Activated naive CD8-positive, alpha-beta T cell treated with anti-CD3 and anti-CD28 coated beads, Interleukin-2, amount 10 ng/mL, durations not matched to agents 7 days and 5 days (primary cell): ENCODE results near the gene VCX3A. TPM values are rescaled to one million over a fixed set of nuclear protein-coding genes. Genes with fewer than 3 reads are reported as not detected.
"Not testable (repeated sequence)": the region's sequence is repeated elsewhere in the genome, so short reads cannot be mapped to it uniquely, and the experiment has no call there.

ENCODE experiments used
- ATAC-seq: fragments of 150-1000 bp; cut with Tn5 transposase; one replicate; pipeline ENCODE4 v1.10.0; 2021; ENCODE audit warnings: low read depth, moderate library complexity
- POLR2A ChIA-PET: fragments of 350-600 bp; sonication (Branson Sonifier 250); formaldehyde crosslinking; loops from one replicate; lab custom pipeline; 2021; ENCODE audit warnings: antibody characterized with exemption; lab: Charles Lee
- DNase-seq: peaks from one replicate; pipeline ENCODE4 v3.0.0; 2021
- H3K27ac Mint-ChIP-seq: one replicate; pipeline ENCODE4 v1.8.0; 2022; ENCODE audit warnings: mild to moderate bottlenecking, mixed read lengths
- H3K27me3 Mint-ChIP-seq: one replicate; pipeline ENCODE4 v1.8.0; 2022; ENCODE audit warnings: mild to moderate bottlenecking, moderate library complexity, mixed read lengths
- H3K36me3 Mint-ChIP-seq: one replicate; pipeline ENCODE4 v1.8.0; 2021; ENCODE audit warnings: mild to moderate bottlenecking, mixed read lengths
- H3K4me1 Mint-ChIP-seq: one replicate; pipeline ENCODE4 v1.8.0; 2021; ENCODE audit warnings: mixed read lengths
- H3K4me3 Mint-ChIP-seq: one replicate; pipeline ENCODE4 v1.8.0; 2022; ENCODE audit warnings: mild to moderate bottlenecking, moderate library complexity, mixed read lengths
- H3K9me3 Mint-ChIP-seq: one replicate; pipeline ENCODE4 v1.8.0; 2021; ENCODE audit warnings: mixed read lengths
- total RNA-seq, 2 experiments: library from RNA; stranded (reverse); gene quantifications; one replicate each; pipeline ENCODE4 v1.2.3, GENCODE V29; 2021

Gene VCX3A
- not detected for total RNA-seq

GRCh38 chrX:6535018-6535417 is at the start of gene VCX3A:
Gene VCX3A, minus strand, starts transcription at chrX:6535118. Its CDS starts 621 bp downstream, at chrX:6534497.
- H3K27ac Mint-ChIP-seq, H3K4me3 Mint-ChIP-seq, DNase-seq, H3K4me1 Mint-ChIP-seq, H3K36me3 Mint-ChIP-seq, H3K9me3 Mint-ChIP-seq, ATAC-seq, POLR2A ChIA-PET, H3K27me3 Mint-ChIP-seq: not testable (repeated sequence)

- DNase-seq (no peak), ATAC-seq (no peak)
- H3K27ac Mint-ChIP-seq = no peak overlapping the region
- POLR2A ChIA-PET = no interaction called here
- H3K9me3 Mint-ChIP-seq = no peaks in the 10 kb centered on the region
- H3K36me3 Mint-ChIP-seq = no peaks in the 10 kb centered on the region
- no peaks in the 10 kb centered on the region for H3K27me3 Mint-ChIP-seq
- H3K4me1 Mint-ChIP-seq = no peaks in the 10 kb centered on the region
- no peak overlapping the region for H3K4me3 Mint-ChIP-seq
Observed at GRCh38 chrX:6574762-6575161, 39.8 kb upstream of the VCX3A start.

GRCh38 chrX:6568031-6568430 is 33.1 kb upstream of the VCX3A start:
- no peaks in the 10 kb centered on the region for H3K27me3 Mint-ChIP-seq
- H3K27ac Mint-ChIP-seq = no peak overlapping the region
- no peak overlapping the region for H3K4me3 Mint-ChIP-seq
- H3K36me3 Mint-ChIP-seq = no peaks in the 10 kb centered on the region
- POLR2A ChIA-PET = no interaction called here
- ATAC-seq (no peak), DNase-seq (no peak)
- H3K4me1 Mint-ChIP-seq = no peaks in the 10 kb centered on the region
- no peaks in the 10 kb centered on the region for H3K9me3 Mint-ChIP-seq

GRCh38 chrX:6558979-6559378 is 24.1 kb upstream of the VCX3A start:
- H3K27ac Mint-ChIP-seq = no peak overlapping the region
- no peaks in the 10 kb centered on the region for H3K36me3 Mint-ChIP-seq
- ATAC-seq = no peak
- H3K27me3 Mint-ChIP-seq = no peaks in the 10 kb centered on the region
- no peaks in the 10 kb centered on the region for H3K9me3 Mint-ChIP-seq
- POLR2A ChIA-PET = no interaction called here
- DNase-seq = no peak
- H3K4me3 Mint-ChIP-seq = no peak overlapping the region
- no peaks in the 10 kb centered on the region for H3K4me1 Mint-ChIP-seq

- no peaks in the 10 kb centered on the region for H3K27me3 Mint-ChIP-seq
- POLR2A ChIA-PET = no interaction called here
- no peak for ATAC-seq
- no peaks in the 10 kb centered on the region for H3K4me1 Mint-ChIP-seq
- no peak overlapping the region for H3K4me3 Mint-ChIP-seq
- DNase-seq = no peak
- H3K27ac Mint-ChIP-seq = no peak overlapping the region
- no peaks in the 10 kb centered on the region for H3K36me3 Mint-ChIP-seq
- peaks cover 3% of the 10 kb centered on the region for H3K9me3 Mint-ChIP-seq
Observed at GRCh38 chrX:6557690-6558089, 22.8 kb upstream of the VCX3A start.

GRCh38 chrX:6550999-6551398 is 16.1 kb upstream of the VCX3A start:
- Mint-ChIP-seq H3K27me3 (no peaks in the 10 kb centered on the region), H3K4me1 (no peaks in the 10 kb centered on the region), H3K27ac (no peak overlapping the region), H3K9me3 (peaks cover 5% of the 10 kb centered on the region), H3K36me3 (no peaks in the 10 kb centered on the region), H3K4me3 (no peak overlapping the region)
- POLR2A ChIA-PET = no interaction called here
- ATAC-seq (no peak), DNase-seq (no peak)

- Mint-ChIP-seq H3K27me3 (no peaks in the 10 kb centered on the region), H3K4me1 (no peaks in the 10 kb centered on the region), H3K9me3 (no peaks in the 10 kb centered on the region), H3K36me3 (no peaks in the 10 kb centered on the region), H3K4me3 (no peak overlapping the region), H3K27ac (no peak overlapping the region)
- POLR2A ChIA-PET = no interaction called here
- ATAC-seq (no peak), DNase-seq (no peak)
Observed at GRCh38 chrX:6545712-6546111, 10.8 kb upstream of the VCX3A start.

- no peak for ATAC-seq
- Mint-ChIP-seq H3K36me3 (no peaks in the 10 kb centered on the region), H3K4me3 (no peak overlapping the region), H3K27me3 (no peaks in the 10 kb centered on the region), H3K9me3 (no peaks in the 10 kb centered on the region), H3K27ac (no peak overlapping the region), H3K4me1 (no peaks in the 10 kb centered on the region)
- no peak for DNase-seq
- POLR2A ChIA-PET = no interaction called here
Observed at GRCh38 chrX:6526564-6527136, 8.3 kb downstream of the VCX3A start.

- ATAC-seq = no peak
Observed at GRCh38 chrX:6517376-6517775, 17.5 kb downstream of the VCX3A start.

GRCh38 chrX:6506444-6506843 is 28.5 kb downstream of the VCX3A start:
- Mint-ChIP-seq H3K4me3 (no peak overlapping the region), H3K4me1 (no peaks in the 10 kb centered on the region), H3K27me3 (no peaks in the 10 kb centered on the region), H3K36me3 (no peaks in the 10 kb centered on the region), H3K9me3 (peaks cover 1% of the 10 kb centered on the region), H3K27ac (no peak overlapping the region)
- no peak for ATAC-seq
- POLR2A ChIA-PET = no interaction called here
- no peak for DNase-seq

More at GRCh38 chrX:6517376-6517775, 17.5 kb downstream of the VCX3A start:
- no peaks in the 10 kb centered on the region for H3K9me3 Mint-ChIP-seq
- no peak for DNase-seq
- POLR2A ChIA-PET = no interaction called here
- no peak overlapping the region for H3K27ac Mint-ChIP-seq
- no peak overlapping the region for H3K4me3 Mint-ChIP-seq
- no peaks in the 10 kb centered on the region for H3K36me3 Mint-ChIP-seq
- H3K27me3 Mint-ChIP-seq = no peaks in the 10 kb centered on the region
- H3K4me1 Mint-ChIP-seq = no peaks in the 10 kb centered on the region

GRCh38 chrX:6505960-6506359 is 29.0 kb downstream of the VCX3A start:
- no peaks in the 10 kb centered on the region for H3K27me3 Mint-ChIP-seq
- H3K4me3 Mint-ChIP-seq = no peak overlapping the region
- H3K9me3 Mint-ChIP-seq = peaks cover 1% of the 10 kb centered on the region
- no peaks in the 10 kb centered on the region for H3K4me1 Mint-ChIP-seq
- DNase-seq = no peak
- no peak for ATAC-seq
- no peaks in the 10 kb centered on the region for H3K36me3 Mint-ChIP-seq
- H3K27ac Mint-ChIP-seq = no peak overlapping the region
- POLR2A ChIA-PET = no interaction called here

- H3K4me1 Mint-ChIP-seq = no peaks in the 10 kb centered on the region
- no peak overlapping the region for H3K27ac Mint-ChIP-seq
- ATAC-seq = no peak
Observed at GRCh38 chrX:6500719-6501118, 34.2 kb downstream of the VCX3A start.

GRCh38 chrX:6498324-6498723 is 36.6 kb downstream of the VCX3A start:
- Mint-ChIP-seq H3K4me1 (no peaks in the 10 kb centered on the region), H3K27ac (no peak overlapping the region), H3K9me3 (no peaks in the 10 kb centered on the region), H3K27me3 (peaks cover 1% of the 10 kb centered on the region), H3K36me3 (no peaks in the 10 kb centered on the region), H3K4me3 (no peak overlapping the region)
- POLR2A ChIA-PET = no interaction called here
- no peak for ATAC-seq
- DNase-seq = no peak

More at GRCh38 chrX:6500719-6501118, 34.2 kb downstream of the VCX3A start:
- Mint-ChIP-seq H3K4me3 (no peak overlapping the region), H3K36me3 (no peaks in the 10 kb centered on the region), H3K27me3 (peaks cover 1% of the 10 kb centered on the region), H3K9me3 (no peaks in the 10 kb centered on the region)
- no peak for DNase-seq
- POLR2A ChIA-PET = no interaction called here
